NCI-H146 treated with DMSO at 0.1 percent for 48 hours (cell line): Measurements from ENCODE around the gene LALBA.
"Not testable (repeated sequence)": the region's sequence is repeated elsewhere in the genome, so short reads cannot be mapped to it uniquely, and the experiment has no call there.

ENCODE experiments used
- DNase-seq: peaks from one replicate; lab custom pipeline; 2025; ENCODE audit not compliant: unreplicated experiment; lab: John Stamatoyannopoulos, UW

LALBA gene

DNA sequence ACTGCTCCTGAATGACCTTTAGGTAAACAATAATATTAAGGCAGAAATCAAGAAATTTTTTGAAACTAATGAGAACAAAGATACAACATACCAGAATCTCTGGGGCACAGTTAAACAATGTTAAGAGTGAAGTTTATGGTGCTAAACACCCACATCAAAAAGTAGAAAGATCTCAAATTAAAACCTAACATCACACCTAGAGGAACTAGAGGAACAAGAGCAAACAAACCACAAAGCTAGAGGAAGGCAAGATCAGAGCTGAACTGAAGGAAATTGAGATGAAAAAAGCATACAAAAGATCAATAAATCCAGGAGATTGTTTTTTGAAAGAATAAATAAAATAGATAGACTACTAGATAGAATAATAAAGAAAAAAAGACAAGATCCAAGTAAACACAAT is 37.2 kb downstream of the LALBA start:
- no peak for DNase-seq

DNA sequence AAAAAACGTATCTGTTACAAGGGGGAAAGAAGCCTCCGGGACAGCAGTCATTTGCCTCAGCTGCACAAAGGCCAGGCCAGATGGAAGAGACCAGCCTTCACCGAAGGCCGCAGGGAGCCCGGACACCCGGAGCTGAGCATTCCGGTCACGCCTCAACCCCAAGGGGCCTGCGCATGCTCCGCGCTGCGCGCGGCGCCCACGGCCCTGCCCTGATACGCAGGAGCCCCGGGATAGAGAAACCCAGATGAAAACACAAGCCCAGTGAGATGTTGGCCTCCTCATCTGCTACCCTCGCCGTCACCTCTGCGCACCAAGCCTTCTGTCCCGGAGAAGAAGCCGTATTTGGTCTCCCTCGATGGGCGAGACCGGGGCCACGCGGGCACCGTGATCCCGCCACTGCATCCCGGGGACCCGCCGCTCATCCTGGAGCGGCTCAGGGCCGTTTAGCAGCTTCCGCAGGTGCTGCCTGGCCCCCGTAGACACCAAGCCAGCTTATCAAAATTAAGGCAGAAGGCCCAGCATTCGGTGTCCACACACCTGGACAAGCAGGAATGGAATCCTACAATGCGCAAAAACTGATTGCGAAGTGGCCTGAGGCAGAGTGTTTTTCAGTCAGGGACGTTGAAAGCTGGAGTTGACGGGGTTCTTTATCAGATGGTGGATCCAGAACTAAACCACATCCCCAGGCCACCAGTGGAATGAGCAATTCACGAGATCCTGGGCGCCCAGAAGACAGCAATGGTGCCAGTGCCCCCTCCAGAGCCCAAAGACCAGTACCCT is 41.8 kb downstream of the LALBA start:
- DNase-seq: no peak

DNA sequence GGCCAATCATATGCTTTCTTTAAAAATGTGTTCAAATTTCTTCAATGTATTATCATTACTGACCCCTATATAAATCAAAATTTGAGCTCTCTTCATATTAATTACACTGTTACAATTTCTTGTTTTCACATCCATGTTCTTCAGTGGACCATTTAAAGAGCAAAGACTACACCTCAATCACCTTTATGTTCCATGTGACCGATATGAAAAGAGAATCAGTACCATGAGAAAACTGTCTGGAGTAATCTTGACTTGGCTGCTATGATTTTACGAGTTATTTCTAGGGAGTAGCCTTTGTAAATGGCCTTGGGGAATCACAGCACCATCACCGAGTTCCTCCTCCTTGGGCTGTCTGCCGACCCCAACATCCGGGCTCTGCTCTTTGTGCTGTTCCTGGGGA is 44.5 kb downstream of the LALBA start, which contains the start of gene OR8S1:
Gene OR8S1, plus strand, starts transcription at position 301 of the 400 bp plus-strand sequence. Its CDS starts 0 bp downstream, at position 301.
- no peak for DNase-seq

DNA sequence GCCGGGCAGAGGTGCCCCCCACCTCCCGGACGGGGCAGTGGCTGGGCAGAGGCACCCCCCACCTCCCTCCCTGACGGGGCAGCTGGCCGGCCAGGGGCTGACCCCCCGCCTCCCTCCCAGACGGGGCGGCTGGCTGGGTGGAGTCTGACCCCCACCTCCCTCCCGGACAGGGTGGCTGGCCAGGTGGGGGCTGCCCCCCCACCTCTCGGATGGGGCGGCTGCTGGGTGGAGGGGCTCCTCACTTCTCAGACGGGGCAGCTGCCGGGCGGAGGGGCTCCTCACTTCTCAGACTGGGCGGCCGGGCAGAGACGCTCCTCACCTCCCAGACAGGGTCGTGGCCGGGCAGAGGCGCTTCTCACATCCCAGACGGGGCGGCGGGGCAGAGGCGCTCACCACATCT is 49.5 kb downstream of the LALBA start:
- not testable (repeated sequence) for DNase-seq
